ENCODE results near the gene PDXP.

DNA sequence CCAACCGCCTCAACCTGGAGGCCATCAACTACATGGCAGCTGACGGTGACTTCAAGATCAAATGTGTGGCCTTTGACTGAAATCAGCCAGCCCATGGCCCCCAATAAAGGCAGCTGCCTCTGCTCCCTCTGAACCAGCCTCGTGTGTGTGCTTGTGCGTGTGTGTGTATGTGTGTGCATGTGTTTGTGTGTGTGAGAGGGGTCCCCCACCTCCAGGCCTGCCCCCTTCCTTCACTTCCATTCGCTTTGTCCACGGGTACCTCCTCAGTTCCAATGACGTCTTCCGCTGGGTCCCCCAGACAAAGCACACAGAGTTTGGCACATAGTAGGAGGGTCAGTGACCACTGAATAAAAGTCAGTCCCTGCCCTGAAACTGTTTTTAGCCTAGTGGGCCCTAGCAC, 21.1 kb downstream of the PDXP start:
- TF ChIP-seq RAD21 (IDR thresholded peaks at IDR 0.05), result no peak
- TF ChIP-seq EGR1 (IDR thresholded peaks at IDR 0.05; ENCODE audit: low read depth in 2 of 2), result no peak
- TF ChIP-seq, protein P1, sequence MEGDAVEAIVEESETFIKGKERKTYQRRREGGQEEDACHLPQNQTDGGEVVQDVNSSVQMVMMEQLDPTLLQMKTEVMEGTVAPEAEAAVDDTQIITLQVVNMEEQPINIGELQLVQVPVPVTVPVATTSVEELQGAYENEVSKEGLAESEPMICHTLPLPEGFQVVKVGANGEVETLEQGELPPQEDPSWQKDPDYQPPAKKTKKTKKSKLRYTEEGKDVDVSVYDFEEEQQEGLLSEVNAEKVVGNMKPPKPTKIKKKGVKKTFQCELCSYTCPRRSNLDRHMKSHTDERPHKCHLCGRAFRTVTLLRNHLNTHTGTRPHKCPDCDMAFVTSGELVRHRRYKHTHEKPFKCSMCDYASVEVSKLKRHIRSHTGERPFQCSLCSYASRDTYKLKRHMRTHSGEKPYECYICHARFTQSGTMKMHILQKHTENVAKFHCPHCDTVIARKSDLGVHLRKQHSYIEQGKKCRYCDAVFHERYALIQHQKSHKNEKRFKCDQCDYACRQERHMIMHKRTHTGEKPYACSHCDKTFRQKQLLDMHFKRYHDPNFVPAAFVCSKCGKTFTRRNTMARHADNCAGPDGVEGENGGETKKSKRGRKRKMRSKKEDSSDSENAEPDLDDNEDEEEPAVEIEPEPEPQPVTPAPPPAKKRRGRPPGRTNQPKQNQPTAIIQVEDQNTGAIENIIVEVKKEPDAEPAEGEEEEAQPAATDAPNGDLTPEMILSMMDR (IDR thresholded peaks at IDR 0.05; ENCODE audit: low read depth, low read length, missing input control), result no peak
- no peak for TF ChIP-seq JUND (IDR thresholded peaks at IDR 0.05)
- TF ChIP-seq, protein P2, sequence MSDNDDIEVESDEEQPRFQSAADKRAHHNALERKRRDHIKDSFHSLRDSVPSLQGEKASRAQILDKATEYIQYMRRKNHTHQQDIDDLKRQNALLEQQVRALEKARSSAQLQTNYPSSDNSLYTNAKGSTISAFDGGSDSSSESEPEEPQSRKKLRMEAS (IDR thresholded peaks at IDR 0.05), result no peak
- no peak for TF ChIP-seq RXRA (IDR thresholded peaks at IDR 0.05)
- no peak for TF ChIP-seq GABPA (IDR thresholded peaks at IDR 0.05 in 1 of 2, conservative IDR thresholded peaks at IDR 0.05 in 1 of 2)

Measured in liver (tissue), 3 donors.